HT1080 (cell line): Measurements from ENCODE around the gene COQ6. TPM values are rescaled to one million over a fixed set of nuclear protein-coding genes. Genes with fewer than 3 reads are reported as not detected.
"Not testable (repeated sequence)": the region's sequence is repeated elsewhere in the genome, so short reads cannot be mapped to it uniquely, and the experiment has no call there.

ENCODE experiments used
- DNase-seq: peaks from one replicate; pipeline ENCODE4 v3.0.0-alpha.2; 2015; ENCODE audit warnings: low read depth
- polyA plus RNA-seq, 2 experiments: library from polyadenylated mRNA; depleted of rRNA; stranded (reverse); fragments of >200 nt; gene quantifications; 2 replicates each; pipeline ENCODE4 v1.2.3, GENCODE V29; 2015
- total RNA-seq: library from RNA; depleted of rRNA; stranded (reverse); fragments of >200 nt; shearing (Covaris generic); gene quantifications from 2 replicates; pipeline ENCODE4 v1.2.3, GENCODE V29; 2014; rRNA removed

COQ6 gene
- total RNA-seq: 17.4 and 29.0 TPM in 2 replicates
- 19.1 and 22.0 TPM in 2 replicates for polyA plus RNA-seq (2015; cell fraction: cytosol; rRNA removed)
- polyA plus RNA-seq (2015; cell fraction: nucleus; rRNA removed): 56.2 and 59.6 TPM in 2 replicates

DNA sequence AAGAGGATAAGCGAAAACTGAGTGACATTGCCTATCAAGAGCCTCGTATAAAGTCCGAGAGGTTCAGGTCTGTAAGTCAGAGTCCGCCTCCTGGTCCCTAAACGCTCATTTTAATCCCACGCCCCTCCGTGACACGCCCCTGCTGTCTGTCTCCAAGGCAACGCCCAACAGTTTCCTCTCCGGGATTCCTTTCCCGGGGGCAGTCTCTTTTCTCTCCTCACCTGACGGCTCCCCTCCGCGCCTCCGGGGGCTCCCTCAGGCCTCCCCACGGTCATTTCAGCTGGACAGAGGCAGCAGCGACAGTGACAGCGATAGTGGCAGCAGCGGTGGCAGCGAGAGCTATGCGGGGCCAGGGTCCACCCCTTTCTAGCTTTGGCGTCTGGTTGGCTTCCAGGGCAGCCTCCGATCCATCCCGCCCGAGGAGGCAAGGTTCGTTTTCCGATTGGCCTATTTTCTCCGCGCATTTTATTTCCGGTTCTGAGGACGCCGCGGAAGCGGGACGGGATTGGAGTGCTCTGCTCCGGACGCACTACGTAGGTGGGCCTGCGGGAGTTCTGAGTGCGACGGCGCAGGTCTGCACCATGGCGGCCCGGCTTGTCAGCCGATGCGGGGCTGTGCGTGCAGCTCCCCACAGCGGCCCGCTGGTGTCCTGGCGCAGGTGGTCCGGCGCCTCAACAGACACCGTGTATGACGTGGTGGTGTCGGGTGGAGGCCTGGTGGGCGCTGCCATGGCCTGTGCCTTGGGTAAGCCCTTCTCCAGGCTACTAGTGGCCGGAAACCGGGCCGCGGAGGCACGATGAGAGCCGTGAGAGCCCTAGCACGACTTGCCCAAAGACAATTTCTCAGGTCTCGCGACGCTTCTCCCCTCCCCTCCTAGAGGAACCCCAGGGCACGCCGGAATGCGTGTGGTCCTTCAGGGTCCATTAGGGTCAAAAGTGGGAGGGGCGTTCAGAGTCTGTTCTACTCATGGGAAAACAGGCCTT, at the start of gene COQ6, which contains the start of gene FAM161B:
Gene COQ6, plus strand, starts transcription at position 551 of the 983 bp plus-strand sequence. Its CDS starts 31 bp downstream, at position 582.
Gene FAM161B, minus strand, starts transcription at position 343 of the 983 bp plus-strand sequence. Its CDS starts 68 bp downstream, at position 275.
- DNase-seq: peak; percentile 98

DNA sequence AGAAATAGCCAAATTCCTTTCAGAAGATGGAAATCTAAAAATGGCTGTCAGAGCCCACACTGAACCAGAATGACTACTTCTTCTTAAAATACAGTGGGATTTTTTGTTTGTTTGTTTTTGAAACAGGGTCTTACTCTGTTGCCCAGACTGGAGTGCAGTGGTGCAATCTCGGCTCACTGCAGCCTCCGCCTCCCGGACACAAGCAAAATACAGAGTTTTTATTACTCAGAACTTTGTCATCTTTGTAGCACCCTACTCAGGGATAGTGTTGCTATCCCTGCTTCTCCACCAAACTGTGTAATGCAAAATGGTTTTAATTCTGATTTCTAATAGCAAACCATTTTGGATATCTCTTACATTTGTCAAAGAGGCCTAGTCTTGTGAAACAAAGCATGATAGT, 47.1 kb upstream of the COQ6 start:
- no peak for DNase-seq

DNA sequence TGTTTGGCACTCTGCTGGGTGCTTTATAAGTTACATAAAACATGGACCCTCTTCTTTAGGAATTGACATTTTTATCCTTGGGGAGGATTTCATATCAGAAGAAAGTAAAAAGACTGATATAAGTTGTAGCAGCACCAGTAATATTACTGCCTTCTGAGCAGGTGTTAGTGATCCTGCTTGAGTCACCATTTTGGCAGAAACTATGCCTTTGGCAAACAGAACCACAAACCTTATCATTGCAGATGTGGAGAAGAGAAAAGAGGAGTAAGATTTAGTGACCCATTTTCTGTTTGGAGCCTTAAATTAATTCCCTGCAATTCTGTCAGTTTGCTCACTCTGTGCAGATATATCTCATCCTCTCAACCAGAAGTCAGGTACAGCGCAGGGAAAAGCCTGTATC, 40.4 kb upstream of the COQ6 start:
- no peak for DNase-seq

DNA sequence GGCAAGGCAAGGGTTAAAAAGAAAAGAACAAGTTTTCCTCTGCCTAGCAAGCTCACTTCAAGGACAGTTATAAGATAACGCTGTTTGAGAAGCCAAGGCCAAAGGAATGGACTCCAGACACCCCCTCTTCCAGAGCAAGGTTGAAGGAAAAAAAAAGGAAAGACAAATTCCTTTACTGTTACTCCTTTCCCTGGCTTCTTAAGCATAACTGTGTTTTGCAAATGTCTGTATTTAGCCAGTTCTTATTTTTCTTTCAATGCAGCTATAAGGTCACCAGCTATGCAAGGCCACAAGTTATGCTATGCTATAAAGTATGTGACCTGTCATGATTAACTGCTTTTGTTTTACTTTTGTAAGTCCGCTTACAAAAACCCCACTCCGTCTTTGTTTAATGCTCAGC, 36.8 kb upstream of the COQ6 start:
- DNase-seq: no peak

DNA sequence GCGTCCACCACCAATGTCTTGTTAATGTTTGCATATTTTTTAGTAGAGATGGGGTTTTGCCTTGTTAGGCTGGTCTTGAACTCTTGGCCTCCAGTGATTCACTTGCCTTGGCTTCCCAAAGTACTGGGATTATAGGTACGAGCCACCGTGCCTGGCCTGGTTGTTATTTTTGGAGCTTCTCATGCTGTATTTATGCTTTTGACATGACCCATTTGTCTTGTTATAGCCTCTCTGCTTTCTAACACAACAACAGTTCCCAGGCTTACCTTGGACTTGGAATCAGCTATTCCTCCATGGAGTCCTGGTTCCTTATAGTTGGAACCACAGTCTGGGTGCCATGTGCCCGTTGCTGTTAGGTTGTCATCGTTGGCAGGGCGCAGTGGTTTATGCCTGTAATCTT, 33.8 kb upstream of the COQ6 start:
- DNase-seq: no peak

DNA sequence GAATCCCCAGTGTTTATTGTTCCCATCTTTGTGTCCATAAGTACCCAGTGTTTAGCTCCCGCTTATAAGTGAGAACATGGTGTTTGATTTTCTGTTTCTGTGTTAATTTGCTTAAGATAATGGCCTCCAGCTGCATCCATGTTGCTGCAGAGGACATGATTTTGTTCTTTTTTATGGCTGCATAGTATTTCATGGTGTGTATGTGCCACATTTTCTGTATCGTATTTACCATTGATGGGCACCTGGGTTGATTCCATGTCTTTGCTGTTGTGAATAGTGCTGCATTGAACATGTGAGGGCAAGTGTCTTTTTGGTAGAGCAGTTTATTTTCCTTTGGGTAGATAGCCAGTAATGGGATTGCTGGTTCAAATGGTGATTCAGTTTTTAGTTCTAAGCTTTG, 30.6 kb upstream of the COQ6 start:
- DNase-seq: not testable (repeated sequence)

DNA sequence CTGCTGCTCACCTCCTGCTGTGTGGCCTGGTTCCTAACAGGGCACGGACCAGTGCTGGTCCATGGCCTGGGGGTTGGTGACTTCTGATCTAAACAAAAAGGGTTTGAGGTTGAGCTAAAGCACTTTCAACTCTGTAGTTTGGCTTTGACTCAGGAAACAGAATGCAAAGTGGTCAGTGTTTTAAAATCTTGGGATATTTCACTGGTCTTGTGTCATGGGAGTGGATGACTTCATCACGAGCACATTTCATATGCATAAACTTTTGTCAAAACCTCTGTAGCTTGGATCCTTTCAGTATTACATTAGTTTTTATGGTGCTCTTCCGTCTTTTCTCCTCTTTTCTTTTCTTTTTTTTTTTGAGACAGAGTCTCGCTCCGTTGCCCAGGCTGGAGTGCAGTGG, 25.8 kb upstream of the COQ6 start:
- DNase-seq: no peak

DNA sequence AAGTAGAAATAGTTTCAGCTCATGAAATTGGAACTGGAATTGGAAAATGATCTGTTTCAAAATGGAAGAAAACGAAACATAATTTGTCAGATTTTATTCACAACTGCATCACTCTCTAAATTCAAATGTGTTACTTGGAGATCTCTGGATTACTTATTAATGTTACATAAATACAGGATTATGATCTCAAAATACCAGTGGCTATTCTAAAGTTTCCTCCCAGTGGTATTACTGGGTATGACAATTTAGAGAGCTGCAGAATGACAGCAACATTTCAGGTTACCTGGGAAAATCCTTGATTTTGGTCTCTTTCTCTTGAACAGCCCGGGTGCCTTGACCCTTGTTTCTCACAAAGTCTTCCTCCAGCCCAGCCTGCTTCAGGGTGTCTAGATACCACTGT, 14.4 kb upstream of the COQ6 start:
- DNase-seq: peak; percentile 6

DNA sequence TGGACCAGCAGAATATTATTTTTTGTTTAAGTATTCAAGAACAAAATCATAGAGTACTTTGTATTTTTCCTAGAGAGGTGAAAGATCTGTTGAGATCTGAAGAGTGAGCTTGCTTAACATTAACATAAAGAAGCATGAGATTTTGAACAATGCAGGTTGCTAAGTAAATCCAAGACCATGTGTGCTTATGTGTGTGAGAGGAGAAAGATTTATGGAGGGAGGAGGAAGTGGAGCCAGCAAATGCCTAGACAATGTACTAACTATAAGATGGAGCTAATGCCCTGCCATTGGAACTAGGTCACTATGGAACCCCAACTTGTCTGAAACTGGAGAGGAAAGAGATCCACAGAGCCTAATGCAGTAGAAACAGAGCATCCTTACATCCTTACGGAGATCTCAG, 13.6 kb upstream of the COQ6 start:
- no peak for DNase-seq

DNA sequence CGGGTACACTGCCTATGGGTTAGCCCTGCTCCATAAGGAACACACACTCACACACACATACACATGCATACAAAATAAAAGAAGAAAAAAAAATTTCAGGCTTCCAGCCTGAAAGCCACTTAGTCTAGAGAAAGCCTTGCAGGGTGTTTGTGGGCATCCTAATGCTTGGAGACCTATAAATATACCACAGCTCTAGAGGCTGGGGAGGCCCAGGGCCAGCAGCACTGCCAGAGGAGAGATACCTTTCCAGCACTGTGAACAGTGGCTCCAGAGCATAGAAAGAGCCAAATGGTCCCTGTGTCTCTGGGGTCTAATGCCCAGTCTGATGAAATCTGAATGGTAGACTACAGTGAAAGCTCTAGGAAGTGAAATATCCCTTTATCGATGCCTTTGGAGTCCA, 13.1 kb upstream of the COQ6 start:
- DNase-seq: no peak

DNA sequence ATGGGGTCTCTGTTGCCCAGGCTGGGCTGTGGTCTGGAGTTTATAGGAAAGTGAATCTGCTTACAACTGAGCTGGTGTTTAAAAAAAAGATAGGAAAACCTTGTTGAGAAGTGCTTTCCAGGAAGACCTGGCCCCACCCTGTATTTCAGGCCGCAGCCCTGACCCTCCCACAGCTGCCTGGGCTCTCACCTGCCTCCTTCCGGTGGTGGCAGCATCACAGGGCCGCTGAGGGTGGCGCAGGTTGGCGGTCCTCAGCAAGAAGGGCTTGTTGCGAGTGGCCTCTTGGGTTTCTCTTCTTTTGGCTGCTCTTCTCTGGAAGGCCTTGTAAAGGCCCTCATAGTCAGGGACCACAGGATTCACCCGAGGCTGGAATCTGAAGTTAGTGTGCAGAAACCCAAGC, 7.9 kb upstream of the COQ6 start:
- DNase-seq: no peak

DNA sequence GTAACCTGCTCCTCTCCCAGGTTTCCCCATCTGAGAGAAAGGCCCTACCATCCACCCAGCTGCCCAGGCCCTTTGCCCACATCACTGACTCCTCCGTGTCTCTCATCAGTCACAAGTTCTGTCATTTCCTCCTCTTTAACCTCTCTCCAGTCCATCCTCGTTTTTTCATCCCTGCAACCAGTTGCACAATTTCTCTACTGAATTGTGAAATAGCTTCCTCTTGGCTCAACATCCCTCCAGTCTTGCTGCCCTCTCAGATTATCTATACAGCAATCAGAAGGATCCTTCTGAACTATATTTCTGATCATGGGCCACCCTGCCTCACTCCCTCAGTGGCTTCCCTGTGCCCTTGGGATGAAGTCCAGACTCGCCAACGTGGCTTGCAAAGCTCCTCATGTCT, 7.0 kb upstream of the COQ6 start:
- peak; percentile 90 for DNase-seq

DNA sequence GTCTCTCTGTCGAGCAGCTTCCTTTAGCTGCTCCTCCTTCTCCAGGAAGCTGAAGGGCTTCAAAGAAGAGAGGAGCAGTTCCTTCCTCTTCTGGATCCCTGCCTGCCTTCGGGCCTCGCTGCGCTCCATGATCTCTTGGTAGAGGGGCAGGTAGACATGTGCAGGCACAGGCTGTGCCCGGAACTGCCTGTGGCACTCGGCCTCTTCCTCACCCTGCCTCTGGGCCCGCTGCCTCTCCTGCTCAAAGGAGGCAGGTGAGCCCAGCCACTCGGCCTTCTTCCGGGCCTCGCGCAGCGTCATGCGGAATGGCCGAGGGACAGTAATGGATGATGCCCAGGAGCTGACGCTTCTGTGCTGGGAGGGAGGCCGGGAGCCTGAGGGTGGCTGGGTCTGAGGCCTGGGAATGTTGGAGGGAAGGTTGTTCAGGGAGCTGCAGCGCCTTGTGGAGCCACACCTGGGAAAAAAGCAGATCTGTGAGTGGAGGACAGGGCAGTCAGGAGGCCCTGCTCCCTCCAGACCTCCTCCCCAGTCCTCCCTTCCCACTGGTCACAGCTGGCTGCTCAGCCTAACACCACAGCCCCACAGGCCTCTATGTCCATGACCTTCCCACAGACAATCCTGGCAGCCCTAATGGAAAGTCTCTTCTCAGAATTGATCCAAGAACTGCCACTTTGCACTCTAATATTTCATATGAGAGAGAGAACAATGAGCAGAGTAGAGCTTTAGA, 5.5 kb upstream of the COQ6 start:
- no peak for DNase-seq

DNA sequence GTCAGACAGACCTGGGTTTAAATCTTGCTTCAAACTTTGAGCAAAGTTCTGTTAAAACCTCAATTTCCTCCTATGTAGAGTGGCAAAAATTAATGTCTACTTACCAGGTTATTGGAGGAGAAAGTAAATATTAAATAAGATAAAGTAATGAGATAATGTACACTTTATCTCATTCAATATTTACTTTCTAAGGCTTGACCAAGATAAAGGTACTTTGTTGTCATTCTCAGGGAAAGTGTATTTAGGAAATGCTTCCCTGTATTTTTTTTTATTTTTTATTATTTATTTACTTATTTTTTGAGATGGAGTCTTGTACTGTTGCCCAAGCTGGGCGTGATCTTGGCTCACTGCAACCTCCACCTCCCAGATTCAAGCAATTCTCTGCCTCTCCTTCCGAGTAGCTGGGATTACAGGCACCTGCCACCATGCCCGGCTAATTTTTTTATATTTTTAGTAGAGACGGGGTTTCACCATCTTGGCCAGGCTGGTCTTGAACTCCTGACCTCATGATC, 4.9 kb upstream of the COQ6 start:
- DNase-seq: no peak

DNA sequence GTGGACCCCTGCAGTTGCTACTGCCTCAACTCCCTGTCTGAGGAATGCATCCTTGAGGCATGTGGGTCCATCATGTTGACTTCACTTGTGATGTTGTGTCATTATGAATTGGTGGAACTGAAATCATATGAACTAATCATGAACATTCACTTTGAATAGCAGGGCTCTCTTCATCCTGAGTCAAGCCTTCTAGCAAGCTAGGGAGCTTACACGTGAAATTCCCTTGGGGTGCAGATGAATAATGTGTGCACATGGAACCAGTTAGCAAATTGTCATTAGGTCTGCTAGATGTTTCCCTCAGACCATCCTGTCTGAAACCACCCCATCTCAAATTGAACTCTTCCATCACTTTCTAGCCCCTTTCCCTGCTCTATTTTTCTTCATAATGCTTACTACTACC, 3.6 kb downstream of the COQ6 start:
- no peak for DNase-seq

DNA sequence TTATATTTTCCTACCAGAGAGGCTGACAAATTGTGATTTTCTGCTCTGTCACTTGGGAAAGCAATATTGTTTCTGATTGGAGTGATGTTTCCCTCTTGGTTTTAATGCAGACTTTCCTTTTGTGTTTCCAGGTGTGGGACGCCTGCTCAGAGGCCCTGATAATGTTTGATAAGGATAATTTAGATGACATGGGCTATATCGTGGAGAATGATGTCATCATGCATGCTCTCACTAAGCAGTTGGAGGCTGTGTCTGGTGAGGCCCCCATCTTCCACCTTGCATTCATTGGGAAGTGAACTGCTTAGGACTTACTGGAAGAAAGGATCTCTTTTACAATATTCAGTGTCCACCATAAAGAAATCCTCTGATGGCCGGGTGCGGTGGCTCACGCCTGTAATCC, 5.6 kb downstream of the COQ6 start:
- no peak for DNase-seq

DNA sequence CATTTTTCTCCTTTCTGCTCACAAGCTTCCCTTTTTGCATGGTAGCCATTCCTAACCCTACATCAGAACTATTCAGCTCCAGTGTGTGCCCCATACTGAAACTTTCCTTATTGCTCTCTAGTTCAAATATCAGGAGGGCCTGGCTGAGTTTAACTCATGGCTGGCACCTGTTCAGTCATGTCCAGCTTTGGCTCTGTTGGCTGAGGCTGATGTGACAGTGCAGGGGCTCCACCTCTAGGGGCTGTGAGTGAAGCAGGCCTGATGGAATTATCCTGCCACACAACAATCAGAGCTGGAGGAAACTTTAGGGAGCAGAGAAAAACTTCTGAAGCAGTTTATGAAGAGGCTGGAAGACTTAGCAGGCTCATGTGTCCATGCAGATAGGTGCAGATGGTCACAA, 8.5 kb downstream of the COQ6 start:
- DNase-seq: no peak

DNA sequence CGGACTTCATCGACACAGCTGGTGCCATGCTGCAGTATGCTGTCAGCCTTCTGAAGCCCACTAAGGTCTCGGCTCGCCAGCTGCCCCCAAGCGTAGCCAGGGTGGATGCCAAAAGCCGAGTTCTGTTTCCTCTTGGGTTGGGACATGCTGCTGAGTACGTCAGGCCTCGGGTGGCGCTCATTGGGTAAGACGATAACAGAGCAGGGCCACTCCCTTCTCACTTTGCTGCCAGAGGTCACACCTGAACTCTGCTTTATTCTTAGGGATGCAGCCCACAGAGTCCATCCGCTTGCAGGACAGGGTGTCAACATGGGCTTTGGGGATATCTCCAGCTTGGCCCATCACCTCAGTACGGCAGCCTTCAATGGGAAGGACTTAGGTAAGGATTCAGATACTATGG, 11.1 kb downstream of the COQ6 start:
- no peak for DNase-seq

DNA sequence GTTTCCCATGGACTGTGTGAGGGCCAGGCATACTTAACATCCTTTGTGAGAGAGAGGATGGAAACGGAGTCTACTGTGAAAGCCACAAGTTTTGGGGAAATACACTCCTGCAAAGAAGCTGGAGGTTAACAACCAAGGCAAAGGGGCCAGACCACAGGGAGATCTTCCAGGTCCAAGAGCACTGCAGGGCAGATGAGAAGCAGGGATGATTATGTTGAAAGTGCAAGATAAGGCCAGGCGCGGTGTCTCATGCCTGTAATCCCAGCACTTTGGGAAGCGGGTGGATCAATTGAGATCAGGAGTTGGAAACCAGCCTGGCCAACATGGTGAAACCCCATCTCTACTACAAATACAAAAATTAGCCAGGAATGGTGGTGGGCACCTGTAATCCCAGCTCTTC, 15.1 kb downstream of the COQ6 start:
- DNase-seq: no peak

DNA sequence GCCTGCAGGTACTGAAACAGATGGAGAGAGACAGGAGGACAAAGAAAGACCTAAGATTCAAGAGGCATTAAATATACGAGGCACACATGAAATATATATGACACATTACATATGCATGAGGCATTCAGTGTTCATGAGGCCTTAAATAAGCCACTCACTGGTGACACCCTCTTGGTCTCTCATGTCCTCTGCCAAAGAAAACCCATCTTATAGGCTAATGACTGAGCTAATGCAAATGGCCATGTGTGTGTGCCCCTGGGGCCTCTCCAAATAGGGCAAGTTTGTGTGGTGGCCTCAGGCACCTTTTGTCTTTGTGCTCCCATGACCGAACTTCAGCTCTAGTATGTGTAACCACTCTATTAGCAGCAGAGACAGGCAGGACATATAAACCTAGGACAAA, 18.8 kb downstream of the COQ6 start:
- no peak for DNase-seq

DNA sequence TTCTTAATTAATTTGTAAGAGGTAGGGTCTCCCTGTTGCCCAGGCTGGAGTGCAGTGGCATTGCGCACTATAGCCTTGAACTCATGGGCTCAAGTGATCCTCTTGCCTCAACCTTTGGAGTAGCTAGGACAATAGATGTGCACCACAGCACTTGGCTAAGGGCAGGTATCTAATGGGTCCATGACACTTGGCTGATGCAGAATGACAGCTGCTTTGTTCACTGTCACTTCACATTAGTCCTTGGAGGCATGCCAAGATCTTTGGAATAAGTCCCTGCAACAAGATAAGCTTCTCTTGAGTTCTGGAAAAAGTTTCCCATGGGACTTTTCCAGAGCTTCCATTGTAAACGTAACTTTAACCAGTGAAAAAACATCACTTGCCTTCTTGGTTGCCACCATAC, 23.4 kb downstream of the COQ6 start:
- DNase-seq: no peak

DNA sequence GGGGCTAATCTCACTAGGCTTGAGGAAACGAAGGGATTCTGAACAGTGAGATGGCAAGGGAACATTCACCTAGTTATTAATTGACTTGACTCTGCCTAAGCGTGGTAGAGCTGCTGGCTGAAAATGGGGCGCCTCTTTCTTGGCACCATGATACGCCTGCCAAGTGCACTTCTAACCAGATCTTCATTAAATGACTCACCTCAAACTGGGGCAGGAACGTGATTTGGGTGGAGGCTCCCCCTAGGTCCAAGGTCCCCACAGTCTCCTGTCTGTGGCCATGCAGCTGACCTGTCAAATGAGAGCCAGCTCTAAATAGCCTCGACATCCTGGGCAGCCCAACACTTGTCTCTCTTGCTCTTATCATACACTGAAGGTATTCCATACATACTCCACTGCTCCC, 26.0 kb downstream of the COQ6 start:
- DNase-seq: no peak
